RWPE1 (cell line): ENCODE results near the gene TRIM26.

Experiments
- CTCF ChIA-PET: fragments of 350-600 bp; sonication (Branson Sonifier 250); formaldehyde crosslinking; extraction: SDS; loops from one replicate; lab custom pipeline; 2021; lab: Yijun Ruan, JAX
- POLR2A ChIA-PET: fragments of 400-600 bp; formaldehyde crosslinking; extraction: SDS; loops from one replicate; lab custom pipeline; 2020; ENCODE audit warnings: antibody characterized with exemption; ENCODE audit not compliant: low non-redundant PET; lab: Yijun Ruan, JAX
- DNase-seq: peaks from one replicate; pipeline ENCODE4 v3.0.0; 2012; ENCODE audit warnings: low spot score
- H3K27ac ChIP-seq: fragments of 450-650 bp; 2 replicates; pipeline ENCODE4 v1.5.1; 2017
- TF ChIP-seq, protein P1 (sequence below): fragments of 450-650 bp; conservative IDR thresholded peaks from 2 replicates; pipeline ENCODE4 v1.5.1; 2017; ENCODE audit warnings: low read depth, mild to moderate bottlenecking

The TRIM26 gene

DNA sequence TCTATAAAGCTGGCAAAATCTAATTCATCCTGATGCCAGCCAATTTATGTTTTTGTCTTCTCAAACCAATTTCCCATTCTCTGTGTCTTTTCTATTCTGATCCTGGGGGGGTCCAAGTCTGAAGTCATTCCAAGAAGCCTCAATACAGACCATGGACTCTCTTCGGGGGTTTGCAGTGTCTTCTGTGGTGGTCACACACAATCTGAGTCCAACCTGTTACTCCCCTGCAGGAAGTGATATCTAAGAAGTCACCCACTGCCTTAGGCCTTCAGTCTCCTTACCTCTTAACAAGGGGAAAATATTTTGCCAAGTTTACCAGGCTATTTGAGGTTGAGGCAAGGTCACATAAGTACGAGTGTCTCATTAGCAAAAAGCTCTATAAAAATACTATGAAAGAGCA lies 1.9 kb downstream of the TRIM26 start:
- POLR2A ChIA-PET, result no interaction called here
- CTCF ChIA-PET, result no interaction called here
- TF ChIP-seq, protein P1, sequence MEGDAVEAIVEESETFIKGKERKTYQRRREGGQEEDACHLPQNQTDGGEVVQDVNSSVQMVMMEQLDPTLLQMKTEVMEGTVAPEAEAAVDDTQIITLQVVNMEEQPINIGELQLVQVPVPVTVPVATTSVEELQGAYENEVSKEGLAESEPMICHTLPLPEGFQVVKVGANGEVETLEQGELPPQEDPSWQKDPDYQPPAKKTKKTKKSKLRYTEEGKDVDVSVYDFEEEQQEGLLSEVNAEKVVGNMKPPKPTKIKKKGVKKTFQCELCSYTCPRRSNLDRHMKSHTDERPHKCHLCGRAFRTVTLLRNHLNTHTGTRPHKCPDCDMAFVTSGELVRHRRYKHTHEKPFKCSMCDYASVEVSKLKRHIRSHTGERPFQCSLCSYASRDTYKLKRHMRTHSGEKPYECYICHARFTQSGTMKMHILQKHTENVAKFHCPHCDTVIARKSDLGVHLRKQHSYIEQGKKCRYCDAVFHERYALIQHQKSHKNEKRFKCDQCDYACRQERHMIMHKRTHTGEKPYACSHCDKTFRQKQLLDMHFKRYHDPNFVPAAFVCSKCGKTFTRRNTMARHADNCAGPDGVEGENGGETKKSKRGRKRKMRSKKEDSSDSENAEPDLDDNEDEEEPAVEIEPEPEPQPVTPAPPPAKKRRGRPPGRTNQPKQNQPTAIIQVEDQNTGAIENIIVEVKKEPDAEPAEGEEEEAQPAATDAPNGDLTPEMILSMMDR, result no peak
- no peak for DNase-seq
- H3K27ac ChIP-seq, result no peak overlapping the region

DNA sequence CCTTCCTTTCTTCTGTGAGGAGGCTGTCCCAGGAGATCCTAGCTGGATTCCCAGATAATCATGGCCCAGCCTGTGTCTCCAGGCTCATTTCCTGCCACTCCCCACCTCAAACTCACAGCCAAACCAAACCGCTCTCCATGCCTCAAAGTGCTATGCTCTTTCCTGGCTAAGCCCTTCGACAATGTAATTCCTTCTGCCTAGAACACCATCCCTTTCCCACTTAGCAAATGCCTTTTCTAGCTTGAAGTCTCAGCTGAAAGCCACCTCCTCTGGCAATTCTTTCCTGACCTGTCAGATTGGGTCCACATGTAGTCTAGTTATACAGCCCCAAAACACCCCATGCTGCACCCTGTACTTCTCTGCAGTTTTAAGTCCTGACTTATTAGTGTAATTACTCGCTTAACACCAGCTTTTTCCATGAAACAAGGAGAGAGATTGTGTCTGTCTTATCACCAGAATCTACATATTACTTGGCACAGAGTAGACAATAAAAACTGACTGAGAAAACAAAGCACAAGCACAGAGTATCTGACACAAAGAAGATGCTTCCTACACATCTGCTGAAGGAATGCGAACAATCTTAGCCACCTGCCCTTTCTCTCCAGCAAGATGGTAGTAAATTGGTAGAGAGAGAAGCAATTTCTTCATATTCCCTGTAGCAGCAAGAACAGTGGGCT lies 5.4 kb downstream of the TRIM26 start:
- DNase-seq, result peak; percentile 30
- TF ChIP-seq, protein P1, result no peak
- POLR2A ChIA-PET, result no interaction called here
- CTCF ChIA-PET, result no interaction called here
- peak overlapping the region; percentile 96 for H3K27ac ChIP-seq

GRCh38 chr6:30206799-30207618 lies 6.2 kb downstream of the TRIM26 start:
- H3K27ac ChIP-seq, result peak overlapping the region; percentile 96
- ChIA-PET CTCF (interaction anchor here (1.4 kb wide), 1 partner anchor 76 kb away, joined by 3 read pairs; no protein-coding TSS in a partner anchor), POLR2A (no interaction called here)
- DNase-seq, result peak; percentile 38
- TF ChIP-seq, protein P1, result no peak

GRCh38 chr6:30206152-30206551 lies 7.1 kb downstream of the TRIM26 start:
- DNase-seq, result no peak
- CTCF ChIA-PET, result interaction anchor here (0.6 to 1.4 kb wide), 2 partner anchors 18 to 75 kb away, joined by 3 read pairs; no protein-coding TSS in a partner anchor
- POLR2A ChIA-PET, result interaction anchor here (0.5 kb wide), 1 partner anchor 111 kb away, joined by 3 read pairs; no protein-coding TSS in a partner anchor
- H3K27ac ChIP-seq, result peak overlapping the region; percentile 96
- TF ChIP-seq, protein P1, result no peak

DNA sequence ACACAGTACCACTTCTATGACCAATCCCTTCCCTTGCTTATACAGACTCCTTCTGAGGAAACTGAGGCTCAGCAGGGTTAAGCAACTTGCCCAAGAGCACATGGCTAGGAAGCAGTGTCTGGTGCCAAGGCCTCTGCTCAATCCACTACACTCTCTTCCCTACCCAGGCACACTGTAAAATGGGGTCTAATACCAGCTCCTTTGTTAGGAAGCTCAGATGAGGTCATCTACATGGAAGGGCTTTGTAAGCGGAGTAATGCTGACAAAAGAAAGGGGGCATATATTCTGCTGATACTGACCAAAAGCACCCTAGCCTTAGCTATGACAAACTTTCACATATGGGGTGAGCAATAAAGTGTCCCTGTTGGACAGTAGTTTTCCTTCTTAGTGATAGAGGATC lies 9.1 kb downstream of the TRIM26 start:
- TF ChIP-seq, protein P1, result no peak
- POLR2A ChIA-PET, result interaction anchor here (0.9 kb wide), 1 partner anchor 8 kb away, joined by 3 read pairs; no protein-coding TSS in a partner anchor
- H3K27ac ChIP-seq, result no peak overlapping the region
- no peak for DNase-seq
- CTCF ChIA-PET, result interaction anchor here (0.7 kb wide), 1 partner anchor 212 kb away, joined by 3 read pairs; no protein-coding TSS in a partner anchor

DNA sequence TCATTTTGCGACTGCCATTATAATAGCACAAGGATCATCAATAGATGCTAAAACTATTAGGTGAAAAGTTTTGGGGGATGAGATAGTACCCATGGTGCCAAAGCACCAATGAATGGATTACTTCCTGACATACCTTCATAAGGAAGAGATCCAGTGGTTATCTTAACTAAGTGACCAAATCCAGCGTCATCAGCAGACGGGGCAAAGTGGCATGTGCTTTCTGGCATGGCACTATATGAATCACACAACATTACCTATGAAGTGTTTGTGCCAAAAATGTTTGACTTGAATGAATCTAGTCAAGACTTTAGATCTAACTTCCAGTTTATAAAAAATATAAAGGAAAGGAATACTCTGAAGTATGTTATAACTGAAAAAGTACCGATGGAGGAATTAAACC lies 10.8 kb downstream of the TRIM26 start:
- TF ChIP-seq, protein P1, result no peak
- CTCF ChIA-PET, result no interaction called here
- no peak overlapping the region for H3K27ac ChIP-seq
- DNase-seq, result no peak
- POLR2A ChIA-PET, result no interaction called here
